Ovary (tissue), 9 donors: ENCODE measurements around the gene SYPL1. TPM values are rescaled to one million over a fixed set of nuclear protein-coding genes. Genes with fewer than 3 reads are reported as not detected.

Experiments used
- DNase-seq, 5 donors: peaks; one replicate each; pipeline ENCODE4 v3.0.0-alpha.2; 2019 to 2020
- H3K27ac ChIP-seq, 2 donors: fragments of 200-600 bp; one replicate each; pipeline versions ENCODE4 v1.5.1 to v1.8.0; 2019 to 2022
- H3K27me3 ChIP-seq: fragments of 200-600 bp; one replicate; pipeline ENCODE4 v1.8.0; 2022
- H3K36me3 ChIP-seq: fragments of 200-600 bp; sonication (generic); one replicate; pipeline ENCODE4 v1.5.1; 2019
- H3K4me1 ChIP-seq: one replicate; pipeline ENCODE4 v1.8.1; 2013; ENCODE audit warnings: mild to moderate bottlenecking, moderate library complexity; ENCODE audit not compliant: insufficient read depth
- H3K4me3 ChIP-seq: fragments of 200-600 bp; sonication (generic); one replicate; pipeline ENCODE4 v1.5.1; 2017
- H3K9me3 ChIP-seq, 2 donors: fragments of 200-600 bp in 1 of 2; sonication (generic) in 1 of 2; one replicate each; pipeline versions ENCODE4 v1.5.1 to v1.8.1; 2013 to 2019; ENCODE audit warnings: mild to moderate bottlenecking in 1 of 2, moderate library complexity in 1 of 2
- CTCF ChIP-seq, 3 donors: fragments of 450-650 bp in 2 of 3; fragments of 200-600 bp in 1 of 3; IDR thresholded peaks; one replicate each; pipeline versions ENCODE4 v1.5.1 to v1.8.0; 2016 to 2022; ENCODE audit warnings: antibody characterized with exemption in 3 of 3, mild to moderate bottlenecking in 1 of 3
- EP300 ChIP-seq: sonication (generic); formaldehyde crosslinking; IDR thresholded peaks from one replicate; pipeline ENCODE4 v1.6.1; 2017; ENCODE audit warnings: antibody characterized with exemption
- POLR2A ChIP-seq: fragments of 450-650 bp; IDR thresholded peaks from one replicate; pipeline ENCODE4 v1.6.1; 2017; ENCODE audit warnings: antibody characterized with exemption, mild to moderate bottlenecking, moderate library complexity
- WGBS, 3 donors: extraction: QIAGEN DNeasy Blood & Tissue Kit in 1 of 3; methylation state at CpG; one replicate each; pipeline versions ENCODE4 v1.1.5 to v1.1.7; 2013 to 2017; 5-methylcytosine and 5-hydroxymethylcytosine counted together
- intact Hi-C, 4 donors: fragments of 100-400 bp; cut with DNase I; formaldehyde crosslinking; loops; one replicate each; pipeline versions ENCODE4 v1.11.0 to v1.15.1; 2022 to 2023
- polyA plus RNA-seq, 2 donors: library from polyadenylated mRNA; stranded (reverse); fragments of 200-250 nt in 1 of 2; fragments of 350-450 nt in 1 of 2; fragmentation: Illumina TruSeq in 1 of 2; extraction: RNeasy Lipid Tissue Mini Kit (QIAGEN cat#74804) in 1 of 2; gene quantifications; one replicate each; pipeline ENCODE4 v1.2.3, GENCODE V29; 2013 to 2014
- total RNA-seq, 7 donors: library from RNA; depleted of rRNA in 2 of 7; stranded (reverse); fragments of >200 nt in 2 of 7; fragmentation: NEBNext Ultra II Directional in 3 of 7; extraction: Animal tissue kit (Norgen Biotek cat#: 25700) in 3 of 7; gene quantifications; one replicate each; pipeline versions ENCODE4 v1.1.0 to v1.2.4, GENCODE V29; 2016 to 2023
- donor health status: DM: no; HTN: no; CAD: no; lungs with moderate emphysema.
- donor health status: DM: no; HTN: no; CAD: no.
- donor health status: Bipolar disorder and iron deficiency.
- donor health status: DM: yes; HTN: yes; CAD: no.
- donor health status: DM: no; HTN: no; CAD: no.
- donor health status: DM: yes; HTN: yes; CAD: no.

The SYPL1 gene
- total and polyA plus RNA-seq, 9 donors = 71.5 to 127 (median 83.5) TPM

DNA sequence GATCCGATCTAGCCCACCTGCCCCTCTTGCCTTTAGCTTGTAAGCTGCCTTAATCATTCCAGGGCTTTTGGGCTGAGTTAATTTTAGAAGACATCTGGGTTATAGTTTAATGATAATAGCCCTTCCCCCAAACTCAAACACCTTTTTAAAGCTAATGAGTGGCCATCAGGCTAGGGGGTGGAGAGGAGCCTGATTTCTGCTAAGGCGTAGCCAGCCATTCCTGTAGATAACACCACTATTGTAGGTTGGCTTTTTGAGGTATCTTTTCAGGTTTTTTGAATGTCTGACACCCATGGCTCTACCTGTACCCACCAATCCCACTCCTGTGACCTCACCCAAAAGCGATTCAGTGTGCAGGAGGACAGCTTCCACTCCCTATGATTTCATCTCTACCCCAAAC lies 7.6 kb upstream of the SYPL1 start:
- Histone ChIP-seq H3K9me3 (no peaks in the 10 kb centered on the region), H3K4me3 (no peak overlapping the region), H3K4me1 (peaks cover 2% of the 10 kb centered on the region), H3K27me3 (no peaks in the 10 kb centered on the region), H3K36me3 (no peaks in the 10 kb centered on the region), H3K27ac (no peak overlapping the region)
- no peak for DNase-seq
- TF ChIP-seq CTCF (IDR thresholded peaks at IDR 0.05) (no peak), EP300 (no peak), POLR2A (no peak)
- intact Hi-C loops = no loop called here
- WGBS, 3 donors = 81 to 94% (median 85%) methylated on average over 3 of the region's 3 CpGs

- TF ChIP-seq CTCF (IDR thresholded peaks at IDR 0.05) (no peak), POLR2A (no peak), EP300 (no peak)
- H3K27ac ChIP-seq = no peak overlapping the region
- DNase-seq = no peak
These were observed 5.9 kb upstream of the SYPL1 start for GRCh38 chr7:106117786-106118544.

DNA sequence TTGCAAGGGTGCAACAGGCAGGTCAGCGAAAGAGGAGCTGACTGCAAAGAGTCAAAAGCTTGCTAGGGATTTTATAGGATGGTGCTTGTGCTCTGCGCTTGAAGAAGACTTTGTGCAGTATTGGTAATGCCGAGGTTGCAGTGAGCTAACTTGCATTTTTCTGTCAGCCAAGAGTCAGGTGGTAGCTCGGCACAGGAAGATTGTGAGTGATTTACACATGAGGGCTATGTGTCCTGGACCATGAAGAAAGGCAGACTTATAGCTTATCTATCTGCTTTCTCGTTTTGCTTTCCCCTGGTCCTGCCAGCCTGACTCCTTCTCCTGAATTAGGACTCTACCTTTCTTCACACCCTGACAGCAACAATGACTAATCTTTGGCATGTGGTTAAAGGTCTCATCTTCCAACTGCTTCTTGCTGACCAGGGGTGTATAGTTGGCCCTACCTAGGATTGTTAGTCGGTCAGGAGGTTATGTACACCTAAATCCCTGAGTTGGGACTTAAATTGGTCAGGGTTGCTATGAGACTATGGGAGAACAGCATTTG lies 4.1 kb upstream of the SYPL1 start:
- TF ChIP-seq EP300 = no peak
- no peak for TF ChIP-seq CTCF (IDR thresholded peaks at IDR 0.05)
- TF ChIP-seq POLR2A = no peak

More at GRCh38 chr7:106117786-106118544, 5.9 kb upstream of the SYPL1 start:
- Histone ChIP-seq H3K27me3 (no peaks in the 10 kb centered on the region), H3K4me1 (no peaks in the 10 kb centered on the region), H3K36me3 (no peaks in the 10 kb centered on the region), H3K9me3 (no peaks in the 10 kb centered on the region), H3K4me3 (no peak overlapping the region)
- intact Hi-C loops = no loop called here
- 89 to 93% (median 90%) methylated on average over 9 of the region's 9 CpGs for WGBS, 3 donors

GRCh38 chr7:106114716-106115383 lies 2.7 kb upstream of the SYPL1 start:
- Histone ChIP-seq H3K27me3 (no peaks in the 10 kb centered on the region), H3K4me3 (no peak overlapping the region), H3K4me1 (no peaks in the 10 kb centered on the region), H3K27ac (no peak overlapping the region), H3K9me3 (no peaks in the 10 kb centered on the region), H3K36me3 (no peaks in the 10 kb centered on the region)
- WGBS, 3 donors = 81 to 94% (median 84%) methylated on average over 5 of the region's 5 CpGs
- DNase-seq = no peak
- no peak for TF ChIP-seq CTCF (IDR thresholded peaks at IDR 0.05)
- intact Hi-C loops = no loop called here

More for the DNA sequence above, 4.1 kb upstream of the SYPL1 start:
- Histone ChIP-seq H3K9me3 (no peaks in the 10 kb centered on the region), H3K27ac (no peak overlapping the region), H3K27me3 (no peaks in the 10 kb centered on the region), H3K36me3 (no peaks in the 10 kb centered on the region), H3K4me3 (no peak overlapping the region), H3K4me1 (no peaks in the 10 kb centered on the region)
- DNase-seq = no peak
- intact Hi-C loops = no loop called here
- 80 to 83% (median 81%) methylated on average over 6 of the region's 6 CpGs for WGBS, 3 donors
